Measurements from ENCODE around the gene MAB21L3.

MAB21L3 gene

DNA sequence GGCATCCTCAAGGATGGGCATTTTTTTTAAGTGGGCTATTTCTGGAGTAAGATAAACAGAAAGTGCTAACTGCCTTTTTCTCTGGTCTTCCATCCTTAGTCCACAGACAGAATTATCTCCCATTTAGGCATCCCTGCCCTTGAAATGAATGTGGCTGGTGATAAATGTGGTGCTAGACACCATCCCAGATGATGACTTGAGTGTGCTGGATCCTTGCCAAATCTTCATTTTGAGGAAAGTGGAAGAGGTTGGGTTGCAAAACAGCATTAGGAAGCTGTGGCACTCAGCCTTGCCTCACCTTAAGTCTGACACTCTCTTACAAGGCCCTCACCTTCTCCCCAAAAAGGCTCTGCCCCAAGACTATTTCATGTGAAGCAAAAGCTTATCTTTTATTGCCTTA, 19.2 kb downstream of the MAB21L3 start:
- no peak overlapping the region for H3K4me3 ChIP-seq (ENCODE audit: control insufficient read depth, low read depth, low read length)
- no peak for TF ChIP-seq CTCF (IDR thresholded peaks at IDR 0.05; ENCODE audit: control insufficient read depth, insufficient read depth, low read depth, low read length, missing control alignments)
- DNase-seq (ENCODE audit: low read depth) = no peak

DNA sequence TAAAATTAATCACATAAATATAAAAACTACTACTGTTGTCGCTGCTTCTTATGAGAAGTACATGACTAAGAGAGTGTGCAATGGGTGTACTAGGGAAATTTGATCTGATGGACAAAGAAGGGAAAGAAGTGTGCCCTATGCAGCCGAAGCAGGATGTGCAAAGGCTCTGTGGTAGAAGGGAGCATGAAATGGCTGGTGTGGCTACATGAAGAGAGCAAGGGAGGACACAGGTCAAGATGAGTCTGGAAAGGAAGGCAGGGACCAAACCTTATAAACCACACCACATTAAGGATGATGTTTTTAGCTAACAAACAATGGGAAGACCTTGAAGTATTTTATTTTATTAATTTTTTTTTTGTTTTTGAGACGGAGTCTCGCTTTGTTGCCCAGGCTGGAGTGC, 20.0 kb downstream of the MAB21L3 start:
- no peak for TF ChIP-seq CTCF (IDR thresholded peaks at IDR 0.05; ENCODE audit: control insufficient read depth, insufficient read depth, low read depth, low read length, missing control alignments)
- no peak overlapping the region for H3K4me3 ChIP-seq (ENCODE audit: control insufficient read depth, low read depth, low read length)

DNA sequence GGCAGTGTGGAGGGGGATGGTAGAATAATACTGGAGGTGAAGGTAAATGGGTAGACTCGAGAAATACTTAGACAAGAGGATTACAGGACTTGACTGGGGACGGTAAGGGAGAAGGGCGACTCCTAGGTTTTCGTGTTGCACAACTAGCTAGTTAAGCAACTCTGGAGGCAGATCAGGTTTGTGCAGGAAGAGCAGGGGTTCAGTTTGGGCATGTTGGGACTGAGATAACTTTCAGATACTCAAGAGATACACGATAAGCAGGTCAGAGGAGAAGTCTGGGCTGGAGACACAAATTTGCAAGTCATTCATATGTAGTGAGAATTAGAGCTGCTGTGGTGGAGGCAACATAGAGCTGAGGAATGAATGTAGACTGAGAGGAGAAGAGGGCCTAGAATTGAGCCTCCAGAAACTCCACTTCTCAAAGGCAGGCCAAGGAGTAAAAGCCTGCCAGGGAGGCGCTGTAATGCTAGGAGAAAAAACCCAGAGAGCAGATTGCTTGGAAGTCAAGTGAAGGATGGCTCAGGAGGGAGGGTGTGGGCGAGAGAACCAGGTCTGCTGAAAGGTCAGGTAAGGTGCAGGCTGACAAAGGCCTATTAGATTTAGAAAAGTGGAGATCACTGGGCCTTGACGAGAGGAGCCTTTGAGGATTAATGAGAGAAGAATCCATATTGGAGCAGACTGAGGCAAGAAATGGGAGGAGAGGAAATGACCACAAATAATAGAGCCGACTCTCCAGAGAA, 20.8 kb downstream of the MAB21L3 start:
- no peak overlapping the region for H3K4me3 ChIP-seq (ENCODE audit: control insufficient read depth, low read depth, low read length)
- DNase-seq (ENCODE audit: low read depth) = no peak
- no peak for TF ChIP-seq CTCF (IDR thresholded peaks at IDR 0.05; ENCODE audit: control insufficient read depth, insufficient read depth, low read depth, low read length, missing control alignments)

More for the DNA sequence above, 20.0 kb downstream of the MAB21L3 start:
- DNase-seq (ENCODE audit: low read depth) = no peak

DNA sequence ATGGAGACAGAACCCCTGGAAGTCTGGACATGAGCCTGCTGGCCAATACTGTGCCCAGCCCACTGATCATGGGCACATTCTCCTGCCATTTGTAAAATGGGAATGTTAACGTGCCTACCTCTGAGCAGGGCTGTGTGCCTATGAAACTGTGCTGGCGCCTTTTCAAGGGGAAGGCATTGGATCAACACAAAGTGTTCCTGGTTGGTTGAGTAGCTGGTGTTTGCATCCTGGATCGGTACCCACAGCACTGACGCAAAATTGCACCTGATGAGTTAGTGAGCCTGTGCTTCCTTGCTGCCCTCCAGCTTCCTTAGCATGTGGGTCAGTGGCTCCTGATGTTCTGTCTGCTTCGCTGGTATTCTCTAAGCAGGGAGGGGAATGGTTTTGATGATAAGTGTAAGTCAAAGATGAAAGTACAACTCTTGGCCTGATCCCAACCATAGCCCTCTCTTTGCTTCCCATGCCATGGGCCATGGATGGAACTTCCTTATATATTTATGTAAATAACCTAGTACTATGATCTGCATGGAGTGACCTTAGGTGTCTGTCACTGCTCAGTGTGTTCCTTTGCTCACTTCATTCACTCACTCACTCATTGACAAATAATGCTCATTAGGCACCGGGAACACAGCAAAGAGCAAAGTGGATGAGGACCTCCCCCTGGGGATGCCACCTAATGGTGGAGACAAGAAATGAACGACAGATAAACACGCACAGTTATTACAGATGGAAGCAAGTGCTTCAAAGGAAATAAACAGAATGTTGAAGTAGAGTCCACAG, 22.7 kb downstream of the MAB21L3 start:
- no peak overlapping the region for H3K4me3 ChIP-seq (ENCODE audit: control insufficient read depth, low read depth, low read length)
- peak; percentile 45 for TF ChIP-seq CTCF (IDR thresholded peaks at IDR 0.05; ENCODE audit: control insufficient read depth, insufficient read depth, low read depth, low read length, missing control alignments)
- no peak for DNase-seq (ENCODE audit: low read depth)

- H3K4me3 ChIP-seq (ENCODE audit: control insufficient read depth, low read depth, low read length) = no peak overlapping the region
- no peak for DNase-seq (ENCODE audit: low read depth)
- no peak for TF ChIP-seq CTCF (IDR thresholded peaks at IDR 0.05; ENCODE audit: control insufficient read depth, insufficient read depth, low read depth, low read length, missing control alignments)
Measured at GRCh38 chr1:116134476-116134773, 23.2 kb downstream of the MAB21L3 start.

DNA sequence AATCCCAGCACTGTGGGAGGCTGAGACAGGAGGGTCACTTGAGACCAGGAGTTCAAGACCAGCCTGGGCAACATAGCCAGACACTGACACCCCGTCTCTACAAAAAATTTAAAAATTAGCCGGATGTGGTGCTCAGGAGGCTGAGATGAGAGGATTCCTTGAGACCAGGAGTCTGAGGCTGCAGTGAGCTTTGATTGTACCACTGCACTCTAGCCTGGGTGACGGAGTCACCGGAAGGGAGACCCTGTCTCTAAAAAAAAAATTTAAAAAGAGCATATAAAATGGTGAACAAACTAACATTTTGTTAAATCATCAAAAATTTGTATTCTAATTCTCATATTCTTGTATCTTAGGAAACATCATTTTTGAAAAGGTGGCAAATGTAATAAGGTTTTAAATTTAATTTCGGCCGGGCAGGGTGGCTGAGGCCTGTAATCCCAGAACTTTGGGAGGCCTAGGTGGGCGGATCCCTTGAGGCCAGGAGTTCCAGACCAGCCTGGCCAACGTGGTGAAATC, 27.1 kb downstream of the MAB21L3 start:
- no peak for DNase-seq (ENCODE audit: low read depth)
- no peak for TF ChIP-seq CTCF (IDR thresholded peaks at IDR 0.05; ENCODE audit: control insufficient read depth, insufficient read depth, low read depth, low read length, missing control alignments)
- H3K4me3 ChIP-seq (ENCODE audit: control insufficient read depth, low read depth, low read length) = no peak overlapping the region

Data from AG09309 (cell line).